Neutrophil (primary cell): Measurements from ENCODE around the gene SLC22A7.

Source experiments
- H3K27ac ChIP-seq: fragments of 200-600 bp; sonication (generic); 2 replicates; pipeline ENCODE4 v1.5.1; 2016; ENCODE audit warnings: mild to moderate bottlenecking, moderate library complexity
- H3K27me3 ChIP-seq: fragments of 200-600 bp; sonication (generic); 2 replicates; pipeline ENCODE4 v1.6.0; 2016; ENCODE audit warnings: mild to moderate bottlenecking
- H3K36me3 ChIP-seq: fragments of 200-600 bp; sonication (generic); 2 replicates; pipeline ENCODE4 v1.5.1; 2017
- H3K4me1 ChIP-seq, 2 experiments: fragments of 200-600 bp in 1 of 2; sonication (generic) in 1 of 2; 1 replicate in 1 of 2; 2 replicates in 1 of 2; pipeline versions ENCODE4 v1.5.1 to v1.6.1; 2013 to 2016; ENCODE audit warnings: low read depth in 1 of 2, low read length in 1 of 2, mild to moderate bottlenecking in 1 of 2, moderate library complexity in 1 of 2; ENCODE audit not compliant: control insufficient read depth in 1 of 2, insufficient read depth in 1 of 2
- H3K4me3 ChIP-seq, 2 experiments: fragments of 200-600 bp in 1 of 2; sonication (generic) in 1 of 2; 1 replicate in 1 of 2; 2 replicates in 1 of 2; pipeline ENCODE4 v1.5.1; 2013 to 2016; ENCODE audit warnings: low read depth in 1 of 2, low read length in 1 of 2, mild to moderate bottlenecking in 1 of 2, moderate library complexity in 1 of 2
- H3K9me3 ChIP-seq: fragments of 200-600 bp; sonication (generic); 2 replicates; pipeline ENCODE4 v1.5.1; 2016
- CTCF ChIP-seq: fragments of 200-600 bp; sonication (generic); IDR thresholded peaks from 2 replicates; pipeline ENCODE4 v1.5.1; 2016; ENCODE audit warnings: antibody characterized with exemption

SLC22A7 gene

GRCh38 chr6:43258807-43259686 is 39.0 kb upstream of the SLC22A7 start:
- Histone ChIP-seq H3K4me3 (no peak overlapping the region), H3K27me3 (peaks cover 37% of the 10 kb centered on the region), H3K27ac (no peak overlapping the region), H3K4me1 (no peaks in the 10 kb centered on the region), H3K36me3 (no peaks in the 10 kb centered on the region), H3K9me3 (no peaks in the 10 kb centered on the region)
- no peak for TF ChIP-seq CTCF

- Histone ChIP-seq H3K27ac (no peak overlapping the region), H3K27me3 (peaks cover 23% of the 10 kb centered on the region), H3K9me3 (no peaks in the 10 kb centered on the region), H3K4me1 (no peaks in the 10 kb centered on the region), H3K36me3 (no peaks in the 10 kb centered on the region), H3K4me3 (no peak overlapping the region)
- TF ChIP-seq CTCF, result no peak
Measured at GRCh38 chr6:43260791-43261190, 37.3 kb upstream of the SLC22A7 start.

- Histone ChIP-seq H3K27ac (no peak overlapping the region), H3K27me3 (peaks cover 27% of the 10 kb centered on the region), H3K36me3 (no peaks in the 10 kb centered on the region)
Measured at GRCh38 chr6:43261198-43261597, 36.9 kb upstream of the SLC22A7 start.

GRCh38 chr6:43262000-43262779 is 35.9 kb upstream of the SLC22A7 start:
- Histone ChIP-seq H3K4me1 (no peaks in the 10 kb centered on the region), H3K27me3 (peaks cover 27% of the 10 kb centered on the region), H3K9me3 (no peaks in the 10 kb centered on the region), H3K36me3 (no peaks in the 10 kb centered on the region), H3K27ac (no peak overlapping the region), H3K4me3 (no peak overlapping the region)
- no peak for TF ChIP-seq CTCF

More at GRCh38 chr6:43261198-43261597, 36.9 kb upstream of the SLC22A7 start:
- no peak for TF ChIP-seq CTCF
- Histone ChIP-seq H3K9me3 (no peaks in the 10 kb centered on the region), H3K4me1 (no peaks in the 10 kb centered on the region), H3K4me3 (no peak overlapping the region)

GRCh38 chr6:43262780-43263313 is 35.2 kb upstream of the SLC22A7 start:
- H3K27me3 ChIP-seq, result peaks cover 27% of the 10 kb centered on the region
- H3K9me3 ChIP-seq, result no peaks in the 10 kb centered on the region
- no peaks in the 10 kb centered on the region for H3K4me1 ChIP-seq
- H3K36me3 ChIP-seq, result no peaks in the 10 kb centered on the region
- no peak for TF ChIP-seq CTCF
- no peak overlapping the region for H3K4me3 ChIP-seq
- no peak overlapping the region for H3K27ac ChIP-seq
